ENCODE data around the gene SLC35D2.

Gene SLC35D2

DNA sequence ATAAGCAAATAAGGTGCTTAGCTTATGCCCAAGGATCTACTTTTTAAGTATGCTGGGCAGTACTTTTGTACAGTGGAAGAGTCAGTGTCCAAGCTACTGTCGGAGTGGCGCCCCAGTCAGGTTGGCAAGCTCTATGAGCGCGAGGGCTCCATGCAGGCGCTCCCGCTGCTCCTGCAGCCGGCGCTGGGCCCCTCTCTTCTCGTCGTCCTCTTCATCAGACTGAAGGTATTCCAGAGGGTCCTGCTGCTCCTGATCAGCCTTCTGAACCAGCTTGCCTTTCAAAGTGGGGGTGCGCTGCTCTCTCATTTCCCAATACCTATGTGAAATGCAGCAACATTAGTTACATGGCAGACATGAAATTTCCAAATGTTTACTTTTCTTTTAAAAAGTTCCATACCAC is 4.6 kb upstream of the SLC35D2 start:
- TF ChIP-seq GATA2 (IDR thresholded peaks at IDR 0.05; ENCODE audit: low read depth, low read length) (no peak), GATA3 (IDR thresholded peaks at IDR 0.05; ENCODE audit: low read depth, low read length) (no peak)

DNA sequence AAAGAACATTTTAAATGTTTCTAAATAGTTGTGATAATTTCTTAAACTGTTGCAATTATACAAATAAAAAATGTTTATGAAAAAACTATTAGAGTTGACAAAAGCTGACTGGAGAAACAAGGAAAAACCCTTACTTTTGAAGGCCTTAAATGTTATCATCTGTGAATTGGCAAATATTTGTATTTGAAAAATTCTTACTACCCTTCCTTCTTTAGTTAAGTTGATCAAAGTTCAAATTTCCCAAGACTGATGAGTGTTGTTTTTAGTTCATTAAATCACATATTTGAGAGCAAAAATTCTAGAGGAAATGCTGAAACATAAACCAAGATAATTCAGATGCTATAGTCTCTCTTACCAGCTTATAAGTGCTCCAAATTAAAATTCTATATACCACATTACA is 2.6 kb upstream of the SLC35D2 start:
- TF ChIP-seq GATA2 (IDR thresholded peaks at IDR 0.05; ENCODE audit: low read depth, low read length) (no peak), GATA3 (IDR thresholded peaks at IDR 0.05; ENCODE audit: low read depth, low read length) (no peak)

DNA sequence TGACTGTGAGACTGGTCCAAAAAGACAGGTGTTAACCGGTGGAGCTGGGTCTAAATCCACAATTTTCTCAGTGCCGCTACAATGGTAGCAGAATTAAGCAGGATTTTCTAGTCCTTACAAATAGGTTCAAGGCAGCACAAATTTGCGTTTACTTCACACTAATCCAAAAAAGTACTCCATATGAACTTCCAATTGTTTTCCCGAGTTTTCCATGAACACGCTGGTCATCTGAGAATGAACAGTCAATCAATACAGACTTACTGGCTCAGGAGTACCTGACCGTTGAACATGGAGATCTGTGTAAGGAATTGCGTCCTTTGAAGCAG is 709 bp downstream of the SLC35D2 start:
- TF ChIP-seq GATA3 (IDR thresholded peaks at IDR 0.05; ENCODE audit: low read depth, low read length) (no peak), GATA2 (IDR thresholded peaks at IDR 0.05; ENCODE audit: low read depth, low read length) (no peak)

DNA sequence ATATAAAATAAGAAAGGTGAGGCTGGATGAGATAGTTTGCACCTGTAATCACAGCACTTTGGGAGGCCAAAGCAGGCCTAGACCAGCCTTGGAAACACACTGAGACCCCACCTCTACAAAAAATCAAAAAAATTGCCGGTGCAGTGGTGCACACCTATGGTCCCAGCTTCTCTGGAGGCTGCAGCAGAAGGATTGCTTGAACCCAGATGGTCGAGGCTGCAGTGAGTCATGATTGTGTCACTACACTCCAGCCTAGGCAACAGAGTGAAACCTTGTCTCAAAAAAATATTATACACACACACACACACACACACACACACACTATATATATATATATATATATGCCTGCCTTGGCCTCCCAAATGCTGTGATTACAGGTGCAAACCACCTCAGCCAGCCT is 1.3 kb downstream of the SLC35D2 start:
- TF ChIP-seq GATA3 (IDR thresholded peaks at IDR 0.05; ENCODE audit: low read depth, low read length): no peak

DNA sequence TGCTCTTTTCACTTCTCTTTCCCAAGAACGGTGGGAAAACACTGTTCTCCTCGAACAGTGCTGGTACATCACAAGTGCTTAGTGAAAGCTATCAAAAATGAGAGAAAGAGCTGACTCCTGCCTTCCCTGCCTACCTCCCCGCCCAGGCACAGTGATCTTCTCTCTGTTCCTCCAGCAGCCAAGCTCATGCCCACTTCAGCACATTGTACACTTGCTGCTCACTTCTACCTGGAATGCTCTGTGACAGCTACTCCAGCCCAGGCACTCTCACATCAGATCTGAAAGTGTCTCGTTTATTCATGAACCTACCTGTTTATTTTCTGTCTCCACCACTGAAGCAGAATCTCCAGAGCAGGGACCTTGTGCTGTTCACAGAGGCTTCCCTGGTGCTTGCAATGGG is 1.8 kb downstream of the SLC35D2 start:
- TF ChIP-seq GATA2 (IDR thresholded peaks at IDR 0.05; ENCODE audit: low read depth, low read length): no peak
- no peak for TF ChIP-seq GATA3 (IDR thresholded peaks at IDR 0.05; ENCODE audit: low read depth, low read length)

DNA sequence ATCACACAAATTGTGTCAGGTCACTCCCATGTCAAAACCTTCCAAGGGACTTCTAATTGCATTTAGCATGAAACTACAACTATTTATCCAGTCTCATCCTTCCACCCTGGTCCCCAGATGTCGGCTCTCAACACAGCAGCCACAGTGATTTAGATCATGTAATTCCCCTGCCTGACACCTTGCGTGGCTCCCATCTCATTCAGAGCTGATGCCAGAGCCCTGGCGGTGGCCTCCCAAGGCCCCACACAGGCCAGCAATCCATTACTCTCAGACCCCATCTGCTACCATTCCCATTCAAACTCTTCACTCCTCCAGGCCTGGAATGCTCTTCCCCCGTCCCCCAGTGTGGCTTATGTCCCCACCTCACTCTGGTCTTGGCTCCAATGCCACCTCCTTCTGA is 2.4 kb downstream of the SLC35D2 start:
- TF ChIP-seq GATA3 (IDR thresholded peaks at IDR 0.05; ENCODE audit: low read depth, low read length): no peak
- TF ChIP-seq GATA2 (IDR thresholded peaks at IDR 0.05; ENCODE audit: low read depth, low read length): no peak

DNA sequence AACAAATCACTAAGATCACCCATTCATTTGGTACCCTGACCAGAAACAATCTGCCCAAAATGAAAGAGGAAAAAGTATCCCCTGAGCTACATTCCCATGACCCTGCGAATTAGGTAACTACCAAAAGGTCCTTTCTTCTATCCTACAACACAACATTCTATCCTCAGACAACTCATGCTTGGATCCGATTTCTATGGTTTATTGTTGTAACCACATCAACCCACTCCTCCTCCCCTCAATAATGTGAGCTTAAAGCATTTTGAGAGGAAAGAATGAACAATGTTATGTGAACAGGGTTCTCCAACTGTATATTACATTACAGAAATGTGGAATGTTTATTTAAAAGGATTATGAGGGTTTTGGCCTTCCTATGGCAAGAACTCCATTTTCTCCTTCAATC is 4.0 kb downstream of the SLC35D2 start:
- TF ChIP-seq GATA3 (IDR thresholded peaks at IDR 0.05; ENCODE audit: low read depth, low read length): no peak
- TF ChIP-seq GATA2 (IDR thresholded peaks at IDR 0.05; ENCODE audit: low read depth, low read length): no peak

DNA sequence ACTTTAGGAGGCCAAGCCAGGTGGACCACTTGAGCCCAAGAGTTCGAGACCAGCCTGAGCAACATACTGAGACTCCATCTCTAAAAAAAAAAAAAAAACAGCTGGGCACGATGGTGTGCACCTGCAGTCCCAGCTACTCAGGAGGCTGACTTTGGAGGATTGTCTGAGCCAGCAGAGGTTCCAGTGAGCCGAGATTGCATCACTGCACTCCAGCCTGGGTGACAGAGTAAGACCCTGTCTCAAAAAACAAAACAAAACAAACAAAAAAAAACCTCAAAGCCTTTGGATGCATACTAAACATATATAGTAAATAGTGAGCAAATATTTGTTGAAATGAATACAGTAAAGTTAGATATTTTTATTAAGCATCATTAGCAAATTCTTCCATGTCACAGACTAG is 5.3 kb downstream of the SLC35D2 start:
- TF ChIP-seq GATA3 (IDR thresholded peaks at IDR 0.05; ENCODE audit: low read depth, low read length): no peak
- TF ChIP-seq GATA2 (IDR thresholded peaks at IDR 0.05; ENCODE audit: low read depth, low read length): no peak

DNA sequence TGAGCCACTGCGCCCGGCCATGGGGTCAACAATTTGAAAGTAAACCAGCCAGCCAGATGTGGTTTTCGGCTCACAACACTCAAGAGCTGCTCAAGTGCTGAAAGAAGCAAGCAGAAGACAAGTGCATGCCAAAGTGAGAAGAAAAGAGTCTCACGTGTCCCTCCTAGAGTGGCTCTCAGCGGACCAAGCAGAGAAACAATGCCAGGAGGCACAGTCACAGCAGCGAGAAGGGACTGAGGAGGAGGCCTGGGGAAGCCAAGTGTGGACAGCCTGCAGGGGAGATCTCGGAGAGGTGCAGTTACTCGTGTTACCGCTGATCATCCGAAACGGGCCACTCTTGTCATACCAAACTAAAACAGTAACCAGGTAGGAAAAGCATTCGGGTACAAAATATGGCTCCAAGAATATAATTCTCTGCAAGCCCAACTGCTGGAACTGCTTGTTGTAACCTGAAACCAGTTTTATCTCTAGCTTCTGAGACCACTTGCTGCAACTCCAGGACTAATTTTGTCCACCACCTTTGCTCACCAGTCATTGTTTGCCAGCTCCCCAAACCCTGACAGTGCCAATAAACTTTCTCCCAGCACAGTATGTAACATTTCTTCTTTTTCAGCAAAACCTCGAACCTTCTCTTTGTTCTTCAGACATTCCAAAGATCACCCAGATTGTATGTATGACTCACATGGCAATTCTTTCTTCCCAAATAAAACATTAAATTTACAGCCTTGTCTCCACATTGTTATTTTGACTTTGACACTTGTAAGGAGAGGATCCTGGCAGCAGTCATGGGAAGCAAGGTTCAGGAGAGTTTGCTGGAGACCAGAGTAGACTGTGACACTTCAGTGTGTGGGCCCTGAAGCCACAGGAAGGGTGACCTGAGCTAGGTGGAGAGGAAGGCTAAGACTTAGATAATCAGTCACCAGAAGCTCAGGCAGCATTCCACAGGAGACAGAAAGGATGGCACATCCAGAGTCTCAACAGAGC is 6.3 kb downstream of the SLC35D2 start:
- TF ChIP-seq GATA3 (IDR thresholded peaks at IDR 0.05; ENCODE audit: low read depth, low read length): no peak
- TF ChIP-seq GATA2 (IDR thresholded peaks at IDR 0.05; ENCODE audit: low read depth, low read length): no peak

DNA sequence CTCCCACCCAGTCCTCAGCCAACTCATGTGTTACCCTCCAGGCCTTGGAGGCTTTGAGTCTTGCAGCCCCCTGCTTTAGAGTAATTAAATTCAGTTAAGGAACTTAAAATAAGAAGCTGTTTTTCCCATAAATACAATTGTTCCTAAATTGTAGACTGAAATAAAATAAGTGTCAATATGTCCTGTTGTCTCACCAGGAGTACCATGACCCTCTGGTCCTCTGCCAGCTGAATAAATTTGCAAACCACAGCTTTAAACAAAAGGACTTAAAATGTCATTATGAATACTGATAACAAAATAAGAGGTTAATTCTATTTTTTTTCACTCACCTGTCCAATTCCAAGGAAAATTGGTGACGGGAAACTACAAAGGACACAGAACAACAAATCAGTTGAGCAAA is 15.6 kb downstream of the SLC35D2 start:
- TF ChIP-seq GATA2 (IDR thresholded peaks at IDR 0.05; ENCODE audit: low read depth, low read length): no peak

DNA sequence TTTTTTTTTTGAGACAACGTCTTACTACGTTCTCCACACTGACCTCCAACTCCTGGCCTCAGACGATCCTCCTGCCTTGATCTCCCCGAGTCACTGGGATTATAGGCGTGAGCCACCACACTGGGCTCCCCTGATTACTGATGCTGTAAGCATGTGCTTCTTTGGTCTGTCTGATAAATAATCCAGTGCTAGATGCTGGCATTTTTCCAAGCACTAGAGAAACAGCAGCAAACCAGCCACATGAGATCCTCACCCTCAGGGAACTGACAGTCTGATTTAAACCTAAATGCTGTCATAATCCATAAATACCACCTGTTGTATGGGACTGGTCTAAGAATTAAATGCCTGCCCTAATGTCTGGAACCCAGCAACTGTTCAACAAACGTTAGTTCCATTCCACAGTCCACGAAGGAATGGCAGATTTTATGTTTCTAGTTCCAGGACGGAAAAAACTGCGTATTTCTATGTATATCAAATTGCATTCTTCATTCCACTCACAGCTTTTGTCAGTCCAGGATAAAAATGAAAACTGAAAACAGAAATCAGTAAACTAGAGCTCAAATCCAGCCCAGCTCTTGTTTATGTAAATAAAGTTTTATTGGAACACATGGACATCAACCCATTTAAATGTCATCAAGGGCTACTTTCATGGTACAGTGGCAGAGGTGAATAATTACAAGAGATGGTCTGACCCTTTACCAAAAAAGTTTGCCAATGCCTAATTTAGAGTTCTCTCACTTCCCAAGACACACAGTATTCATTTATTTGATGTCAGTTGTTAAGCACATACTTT is 20.1 kb downstream of the SLC35D2 start:
- TF ChIP-seq GATA2 (IDR thresholded peaks at IDR 0.05; ENCODE audit: low read depth, low read length): no peak
- no peak for TF ChIP-seq GATA3 (IDR thresholded peaks at IDR 0.05; ENCODE audit: low read depth, low read length)

DNA sequence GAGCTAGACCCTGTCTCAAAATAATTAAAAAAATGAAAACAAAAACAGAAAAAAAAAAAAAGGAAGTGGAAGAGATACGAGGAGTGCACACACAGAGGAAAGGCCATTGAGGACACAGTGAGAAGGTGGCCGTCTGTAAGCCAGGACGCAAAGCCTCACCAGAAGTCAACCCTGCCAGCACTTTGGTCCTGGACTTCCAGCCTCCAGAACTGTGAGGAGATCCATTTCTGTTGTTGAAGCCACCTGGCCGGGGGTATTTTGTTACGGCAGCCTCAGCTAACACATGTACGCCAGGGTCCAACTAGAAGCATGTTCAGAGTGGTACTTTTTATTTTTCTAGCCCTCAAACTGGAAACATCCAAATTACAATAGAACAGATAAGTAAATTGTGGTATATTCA is 21.8 kb downstream of the SLC35D2 start:
- no peak for TF ChIP-seq GATA3 (IDR thresholded peaks at IDR 0.05; ENCODE audit: low read depth, low read length)
- no peak for TF ChIP-seq GATA2 (IDR thresholded peaks at IDR 0.05; ENCODE audit: low read depth, low read length)

DNA sequence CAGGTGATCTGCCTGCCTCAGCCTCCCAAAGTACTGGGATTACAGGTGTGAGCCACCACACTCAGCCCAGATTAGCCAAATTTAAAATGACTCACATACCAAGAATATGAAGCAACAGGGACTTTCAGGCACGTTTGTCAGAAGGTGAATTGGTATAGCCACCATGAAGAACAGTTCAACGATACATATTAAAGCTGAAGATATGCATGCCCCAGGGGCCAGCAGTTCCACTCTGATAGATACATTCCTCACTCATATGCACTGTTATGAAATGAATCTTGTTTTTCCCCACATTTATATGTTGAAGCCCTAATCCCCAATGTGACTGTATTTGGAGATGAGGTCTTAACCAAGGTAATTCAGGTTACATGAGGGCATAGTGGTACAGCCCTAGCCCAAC is 22.5 kb downstream of the SLC35D2 start:
- no peak for TF ChIP-seq GATA2 (IDR thresholded peaks at IDR 0.05; ENCODE audit: low read depth, low read length)
- TF ChIP-seq GATA3 (IDR thresholded peaks at IDR 0.05; ENCODE audit: low read depth, low read length): no peak

DNA sequence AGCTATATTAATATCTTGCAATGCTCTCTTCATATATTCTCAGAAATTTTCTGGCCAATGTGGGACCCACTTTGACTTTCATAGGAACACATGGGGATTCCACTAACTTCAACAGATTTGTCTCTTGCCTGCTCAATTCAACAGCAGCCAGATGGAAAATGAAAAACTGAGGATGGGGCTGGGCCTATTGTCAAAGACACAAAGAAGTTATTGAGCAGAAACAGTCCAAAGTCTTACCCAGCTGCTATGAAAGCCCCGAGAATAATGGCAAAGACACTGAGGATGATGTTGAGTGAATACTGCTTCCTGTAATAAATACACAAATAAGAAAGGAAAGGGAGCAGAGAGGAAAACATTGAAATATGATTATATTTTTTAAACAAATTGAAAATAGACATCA is 32.6 kb downstream of the SLC35D2 start:
- TF ChIP-seq GATA3 (IDR thresholded peaks at IDR 0.05; ENCODE audit: low read depth, low read length) (no peak), GATA2 (IDR thresholded peaks at IDR 0.05; ENCODE audit: low read depth, low read length) (no peak)

DNA sequence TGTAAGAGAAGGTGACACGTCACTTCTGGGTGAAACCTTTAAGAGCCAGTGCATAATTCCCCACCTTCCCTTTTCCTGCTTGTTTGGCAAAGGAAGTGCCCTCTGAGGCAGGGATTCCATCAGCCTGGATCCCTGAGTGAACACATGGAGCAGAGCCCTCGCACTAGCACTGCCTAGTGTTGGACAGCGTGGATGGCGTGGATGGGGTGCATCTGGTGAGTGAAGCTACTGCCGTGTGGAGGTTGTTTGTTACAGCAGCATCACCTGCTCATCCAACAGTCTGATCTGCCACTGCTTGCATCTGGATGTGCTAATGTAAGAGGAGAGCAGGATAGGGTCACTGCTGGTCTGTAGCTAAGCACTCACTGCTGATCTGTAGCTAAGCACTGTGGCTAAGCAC is 35.2 kb downstream of the SLC35D2 start:
- TF ChIP-seq GATA2 (IDR thresholded peaks at IDR 0.05; ENCODE audit: low read depth, low read length) (no peak), GATA3 (IDR thresholded peaks at IDR 0.05; ENCODE audit: low read depth, low read length) (no peak)

Measured in SH-SY5Y (cell line).